OCI-LY3 (cell line): ENCODE measurements around the gene GNRHR.

ENCODE experiments used
- CTCF ChIP-seq: fragments of 200-600, 300-600 bp; sonication (generic); IDR thresholded peaks from 2 replicates; pipeline ENCODE4 v1.5.1; 2014; ENCODE audit warnings: antibody characterized with exemption, low read length, low read depth
- EZH2phosphoT487 ChIP-seq: fragments of 200-600 bp; shearing (Covaris generic); IDR thresholded peaks from 2 replicates; pipeline ENCODE4 v1.6.1; 2018; ENCODE audit warnings: antibody characterized with exemption, mixed run types, low read depth

DNA sequence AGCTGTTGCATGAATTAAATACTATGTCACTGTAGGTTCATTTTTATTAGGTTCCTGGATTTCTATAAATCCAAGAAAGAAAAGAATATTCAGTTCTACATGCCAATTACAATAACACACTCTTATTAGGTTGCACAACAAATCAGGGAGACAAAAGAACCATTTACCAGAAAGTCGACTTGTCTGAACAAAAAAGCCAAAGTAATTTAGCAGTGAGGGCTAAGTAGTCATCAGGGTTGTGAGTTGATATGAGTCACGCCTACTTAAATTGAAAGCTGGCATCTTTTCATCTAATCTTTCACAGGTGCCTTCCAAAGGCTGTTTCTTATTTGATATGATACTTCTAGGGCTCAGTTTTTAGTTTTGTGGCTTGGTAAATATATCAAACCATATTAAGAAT lies 25.4 kb upstream of the GNRHR start:
- TF ChIP-seq CTCF = no peak
- TF ChIP-seq EZH2phosphoT487 = no peak
